Measurements from ENCODE around the gene ATP1A4. TPM values are rescaled to one million over a fixed set of nuclear protein-coding genes. Genes with fewer than 3 reads are reported as not detected.
A peak's percentile ranks its signal among the peaks of the same experiment; 100 is the strongest.

The ATP1A4 gene
- total and polyA plus RNA-seq, 2 of the 13 experiments (the other 11 are each of a cell fraction or from before 2014, with no cell fraction given), result not detected

GRCh38 chr1:160205242-160206035, 54.0 kb downstream of the ATP1A4 start, which contains the start of gene PEA15 (continued):
- TF ChIP-seq ZBTB38 (CRISPR knock-in tag; IDR thresholded peaks at IDR 0.05) (peak; percentile 26; the same call in 1 of the 2 replicates), TBP (CRISPR knock-in tag; IDR thresholded peaks at IDR 0.05) (no peak), ZBTB8A (CRISPR knock-in tag; IDR thresholded peaks at IDR 0.05; ENCODE audit: borderline replicate concordance, low read depth) (no peak), ZNF234 (CRISPR knock-in tag; conservative IDR thresholded peaks at IDR 0.05) (no peak), ZBTB3 (CRISPR knock-in tag; IDR thresholded peaks at IDR 0.05; ENCODE audit: borderline replicate concordance, low read depth) (no peak), ZFP36L1 (CRISPR knock-in tag; IDR thresholded peaks at IDR 0.05) (no peak), ZNF280B (CRISPR knock-in tag; IDR thresholded peaks at IDR 0.05; ENCODE audit: borderline replicate concordance) (peak; percentile 59; the same call in 1 of the 2 replicates), PHF8 (CRISPR knock-in tag; IDR thresholded peaks at IDR 0.05) (peak; percentile 64; the same call in 1 of the 2 replicates), POGZ (CRISPR knock-in tag; IDR thresholded peaks at IDR 0.05) (no peak), KMT2B (CRISPR knock-in tag; IDR thresholded peaks at IDR 0.05) (peak; percentile 36; the same call in 1 of the 2 replicates), E2F2 (CRISPR knock-in tag; IDR thresholded peaks at IDR 0.05; ENCODE audit: borderline replicate concordance) (no peak), NR0B2 (CRISPR knock-in tag; IDR thresholded peaks at IDR 0.05) (peak; percentile 62; the same call in 1 of the 2 replicates), MED1 (CRISPR knock-in tag; IDR thresholded peaks at IDR 0.05) (no peak), KLF9 (CRISPR knock-in tag; IDR thresholded peaks at IDR 0.05; ENCODE audit: low read depth) (no peak), MAFF (IDR thresholded peaks at IDR 0.05; ENCODE audit: low read depth, low read length) (no peak), ZXDC (CRISPR knock-in tag; IDR thresholded peaks at IDR 0.05) (0 out of 2 replicates have a peak, but pooled peaks have one; percentile 66)

Data from HepG2 (cell line).